SK-N-SH (cell line): ENCODE measurements around the gene SMPD1. TPM values are rescaled to one million over a fixed set of nuclear protein-coding genes. Genes with fewer than 3 reads are reported as not detected.

Source experiments
- CTCF ChIA-PET: fragments of 300-600, 350-600 bp; formaldehyde crosslinking; extraction: SDS; loops from one replicate; lab custom pipeline; 2021; lab: Yijun Ruan, JAX
- POLR2A ChIA-PET: fragments of 350-600 bp; sonication (Branson Sonifier 250); formaldehyde crosslinking; extraction: SDS; loops from one replicate; lab custom pipeline; 2020; ENCODE audit warnings: antibody characterized with exemption, inconsistent platforms; lab: Yijun Ruan, JAX
- DNase-seq: peaks from one replicate; pipeline ENCODE4 v3.0.0; 2012
- H2AFZ ChIP-seq: fragments of 200-600 bp; sonication (generic); 2 replicates; pipeline ENCODE4 v1.8.1; 2016; ENCODE audit warnings: antibody characterized with exemption, mild to moderate bottlenecking, low read depth
- H3F3A ChIP-seq: fragments of 200-600 bp; sonication (generic); replicated peaks from 2 replicates; pipeline ENCODE3; 2016; ENCODE audit warnings: antibody characterized with exemption, mild to moderate bottlenecking; ENCODE audit not compliant: insufficient read depth
- H3K27ac ChIP-seq, 2 experiments: fragments of 200-500 bp in 1 of 2; fragments of 200-600 bp in 1 of 2; sonication (Bioruptor generic) in 1 of 2; sonication (generic), shearing (Covaris generic) in 1 of 2; 2 replicates each; pipeline versions ENCODE4 v1.5.1 to v1.6.1; 2014 to 2016; ENCODE audit warnings: low read depth in 2 of 2, inconsistent platforms in 1 of 2, low read length in 1 of 2, mild to moderate bottlenecking in 1 of 2, mixed read lengths in 1 of 2
- H3K27me3 ChIP-seq: fragments of 200-600 bp; sonication (generic), shearing (Covaris generic); 2 replicates; pipeline ENCODE4 v1.6.1; 2016; ENCODE audit warnings: mixed run types; ENCODE audit not compliant: insufficient read depth
- H3K36me3 ChIP-seq, 2 experiments: fragments of 200-500 bp in 1 of 2; fragments of 200-600 bp in 1 of 2; sonication (Bioruptor generic) in 1 of 2; sonication (generic) in 1 of 2; replicated peaks in 1 of 2; 2 replicates each; pipeline versions ENCODE3 to v1.5.1; 2014 to 2016; ENCODE audit warnings: low read length in 1 of 2, mild to moderate bottlenecking in 1 of 2; ENCODE audit not compliant: insufficient read depth in 2 of 2, control insufficient read depth in 1 of 2
- H3K4me1 ChIP-seq, 2 experiments: fragments of 200-500 bp in 1 of 2; fragments of 200-600 bp in 1 of 2; sonication (Bioruptor generic) in 1 of 2; sonication (generic), shearing (Covaris generic) in 1 of 2; 2 replicates each; pipeline versions ENCODE4 v1.5.1 to v1.6.1; 2014 to 2016; ENCODE audit warnings: low read depth in 1 of 2, low read length in 1 of 2, mixed run types in 1 of 2; ENCODE audit not compliant: insufficient read depth in 2 of 2, control insufficient read depth in 1 of 2
- H3K4me2 ChIP-seq: fragments of 200-600 bp; sonication (generic), shearing (Covaris generic); 2 replicates; pipeline ENCODE4 v1.6.1; 2017; ENCODE audit warnings: mixed run types
- H3K4me3 ChIP-seq, 2 experiments: fragments of 200-500 bp in 1 of 2; fragments of 200-600 bp in 1 of 2; sonication (Bioruptor generic) in 1 of 2; sonication (generic), shearing (Covaris generic) in 1 of 2; 2 replicates each; pipeline versions ENCODE4 v1.5.1 to v1.8.1; 2014 to 2016; ENCODE audit warnings: low read depth in 2 of 2, inconsistent platforms in 1 of 2, low read length in 1 of 2, mild to moderate bottlenecking in 1 of 2, mixed read lengths in 1 of 2, moderate library complexity in 1 of 2
- H3K79me2 ChIP-seq: fragments of 200-600 bp; sonication (generic); 2 replicates; pipeline ENCODE4 v1.8.1; 2017; ENCODE audit warnings: mild to moderate bottlenecking; ENCODE audit not compliant: insufficient read depth
- H3K9ac ChIP-seq: fragments of 200-600 bp; sonication (generic); 2 replicates; pipeline ENCODE4 v1.6.1; 2017; ENCODE audit warnings: mixed run types
- H3K9me2 ChIP-seq: fragments of 200-600 bp; sonication (generic); 2 replicates; pipeline ENCODE4 v1.6.1; 2017; ENCODE audit warnings: mixed run types
- H3K9me3 ChIP-seq: fragments of 200-600 bp; sonication (generic); 2 replicates; pipeline ENCODE4 v1.6.1; 2017; ENCODE audit warnings: mixed run types, mild to moderate bottlenecking, moderate library complexity
- H4K20me1 ChIP-seq: fragments of 200-600 bp; sonication (generic); 2 replicates; pipeline ENCODE4 v1.6.1; 2017; ENCODE audit warnings: mild to moderate bottlenecking, mixed run types; ENCODE audit not compliant: insufficient read depth
- CTCF ChIP-seq: fragments of 200-600 bp; sonication (generic); IDR thresholded peaks from 2 replicates; pipeline ENCODE4 v1.6.1; 2017; ENCODE audit warnings: antibody characterized with exemption, mild to moderate bottlenecking, moderate library complexity
- FOSL2 ChIP-seq: IDR thresholded peaks from 2 replicates; pipeline ENCODE4 v1.4.0; 2012; ENCODE audit warnings: low read depth, mild to moderate bottlenecking, moderate library complexity, borderline replicate concordance
- FOXJ3 ChIP-seq: sonication (generic); formaldehyde crosslinking; IDR thresholded peaks from 2 replicates; pipeline ENCODE4 v1.5.1; 2020; ENCODE audit warnings: mild to moderate bottlenecking, missing genetic modification reagents
- MAX ChIP-seq: IDR thresholded peaks from 2 replicates; pipeline ENCODE4 v1.4.0; 2012; ENCODE audit warnings: low read depth
- MXI1 ChIP-seq: IDR thresholded peaks from 2 replicates; pipeline ENCODE4 v1.6.1; 2012; ENCODE audit warnings: mild to moderate bottlenecking, low read depth, low read length, improper control_type of control experiment
- RAD21 ChIP-seq: IDR thresholded peaks from 2 replicates; pipeline ENCODE4 v1.6.1; 2012; ENCODE audit warnings: mild to moderate bottlenecking, low read length
- RFX5 ChIP-seq: IDR thresholded peaks from 2 replicates; pipeline ENCODE4 v1.6.1; 2012; ENCODE audit warnings: mild to moderate bottlenecking, improper control_type of control experiment, low read length
- RXRA ChIP-seq: IDR thresholded peaks from 2 replicates; pipeline ENCODE4 v1.4.0; 2012; ENCODE audit warnings: low read depth, mild to moderate bottlenecking, borderline replicate concordance
- SIN3A ChIP-seq: IDR thresholded peaks from 2 replicates; pipeline ENCODE4 v1.6.1; 2012; ENCODE audit warnings: low read depth, mild to moderate bottlenecking, low read length, moderate library complexity, borderline replicate concordance
- TAF1 ChIP-seq: IDR thresholded peaks from 2 replicates; pipeline ENCODE4 v1.6.1; 2012; ENCODE audit warnings: low read depth, mild to moderate bottlenecking, low read length, moderate library complexity, borderline replicate concordance
- TEAD4 ChIP-seq: IDR thresholded peaks from 2 replicates; pipeline ENCODE4 v1.4.0; 2012; ENCODE audit warnings: mild to moderate bottlenecking, borderline replicate concordance; ENCODE audit not compliant: insufficient read depth
- WGBS: methylation state at CpG from one replicate; pipeline ENCODE4 v1.1.6; 2017; ENCODE audit warnings: low lambda C conversion rate; 5-methylcytosine and 5-hydroxymethylcytosine counted together
- polyA plus RNA-seq, 3 experiments: library from polyadenylated mRNA; depleted of rRNA; stranded (reverse); fragments of >200 nt; gene quantifications; 2 replicates each; pipeline ENCODE4 v1.2.3, GENCODE V29; 2012
- TF ChIP-seq, protein P1 (sequence below): fragments of 150-350 bp; IDR thresholded peaks from 2 replicates; pipeline ENCODE4 v1.6.1; 2016; ENCODE audit warnings: mild to moderate bottlenecking, low read depth, low read length
- TF ChIP-seq, protein P2 (sequence below): IDR thresholded peaks from 2 replicates; pipeline ENCODE4 v1.6.1; 2012; ENCODE audit warnings: mild to moderate bottlenecking, low read depth, low read length, moderate library complexity

SMPD1 gene
- polyA plus RNA-seq, 1 of the 3 experiments (the other 2 are of a cell fraction), result 69.2 TPM

GRCh38 chr11:6387811-6388599 is 2.3 kb upstream of the SMPD1 start:
- Histone ChIP-seq H3F3A (peaks cover 4% of the 10 kb centered on the region), H3K9me3 (no peaks in the 10 kb centered on the region), H3K36me3 (peaks cover 0 to 2% of the 10 kb centered on the region in 2 experiments), H3K4me2 (no peak overlapping the region), H3K9me2 (no peaks in the 10 kb centered on the region), H3K9ac (no peak overlapping the region), H3K4me1 (peaks cover 3 to 14% of the 10 kb centered on the region in 2 experiments; a peak in 2 of 4 replicates), H2AFZ (no peak overlapping the region; the same call in 1 of the 2 replicates), H3K79me2 (0 out of 2 replicates have a peak, but pooled peaks cover 9% of the 10 kb centered on the region), H3K27me3 (no peaks in the 10 kb centered on the region), H3K4me3 (no peak overlapping the region), H3K27ac (no peak overlapping the region), H4K20me1 (no peaks in the 10 kb centered on the region)
- WGBS, result 70% methylated on average over 12 of the region's 12 CpGs
- ChIA-PET CTCF (interaction anchor here (0.8 to 2.7 kb wide), 10 partner anchors 9 to 137 kb away, joined by 3 to 25 read pairs (median 4); no protein-coding TSS in a partner anchor), POLR2A (no interaction called here)
- no peak for TF ChIP-seq FOXJ3
- TF ChIP-seq RXRA, result no peak
- no peak for DNase-seq

DNA sequence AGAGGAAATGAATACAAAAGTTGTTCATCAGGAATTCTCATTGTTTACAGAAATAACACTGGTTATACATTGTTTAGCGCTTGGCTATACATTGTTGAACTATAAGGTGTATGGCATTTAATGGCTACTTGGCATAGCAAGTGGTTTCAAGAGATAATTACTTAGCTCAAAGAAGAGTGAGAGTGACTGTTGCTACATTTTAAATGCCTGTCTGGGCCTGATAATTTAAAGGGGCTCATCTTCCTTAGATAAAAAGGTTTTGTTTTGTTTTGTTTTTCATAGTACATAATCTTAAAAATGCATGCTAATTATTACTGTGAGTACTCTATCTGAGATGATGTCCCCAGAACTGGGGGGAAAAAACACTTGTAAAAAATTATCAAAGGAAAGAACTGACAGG is 1.5 kb upstream of the SMPD1 start:
- Histone ChIP-seq H3K79me2 (0 out of 2 replicates have a peak, but pooled peaks cover 9% of the 10 kb centered on the region), H3K27ac (no peak overlapping the region), H3F3A (peaks cover 4% of the 10 kb centered on the region), H3K4me1 (peaks cover 3 to 14% of the 10 kb centered on the region in 2 experiments; a peak in 2 of 4 replicates), H3K9me3 (no peaks in the 10 kb centered on the region), H3K36me3 (peaks cover 0 to 7% of the 10 kb centered on the region in 2 experiments), H3K9ac (no peak overlapping the region), H3K4me3 (no peak overlapping the region), H3K4me2 (peak overlapping the region; percentile 87; the same call in 1 of the 2 replicates), H3K9me2 (no peaks in the 10 kb centered on the region), H3K27me3 (no peaks in the 10 kb centered on the region), H4K20me1 (no peaks in the 10 kb centered on the region), H2AFZ (no peak overlapping the region; the same call in 1 of the 2 replicates)
- POLR2A ChIA-PET, result no interaction called here
- 100% methylated on average over 1 of the region's 1 CpG for WGBS
- DNase-seq, result no peak
- TF ChIP-seq MXI1, result no peak
- TF ChIP-seq, protein P1, sequence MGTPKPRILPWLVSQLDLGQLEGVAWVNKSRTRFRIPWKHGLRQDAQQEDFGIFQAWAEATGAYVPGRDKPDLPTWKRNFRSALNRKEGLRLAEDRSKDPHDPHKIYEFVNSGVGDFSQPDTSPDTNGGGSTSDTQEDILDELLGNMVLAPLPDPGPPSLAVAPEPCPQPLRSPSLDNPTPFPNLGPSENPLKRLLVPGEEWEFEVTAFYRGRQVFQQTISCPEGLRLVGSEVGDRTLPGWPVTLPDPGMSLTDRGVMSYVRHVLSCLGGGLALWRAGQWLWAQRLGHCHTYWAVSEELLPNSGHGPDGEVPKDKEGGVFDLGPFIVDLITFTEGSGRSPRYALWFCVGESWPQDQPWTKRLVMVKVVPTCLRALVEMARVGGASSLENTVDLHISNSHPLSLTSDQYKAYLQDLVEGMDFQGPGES, result no peak
- no peak for TF ChIP-seq RFX5
- TF ChIP-seq TEAD4, result no peak
- TF ChIP-seq RAD21, result no peak
- TF ChIP-seq, protein P2, sequence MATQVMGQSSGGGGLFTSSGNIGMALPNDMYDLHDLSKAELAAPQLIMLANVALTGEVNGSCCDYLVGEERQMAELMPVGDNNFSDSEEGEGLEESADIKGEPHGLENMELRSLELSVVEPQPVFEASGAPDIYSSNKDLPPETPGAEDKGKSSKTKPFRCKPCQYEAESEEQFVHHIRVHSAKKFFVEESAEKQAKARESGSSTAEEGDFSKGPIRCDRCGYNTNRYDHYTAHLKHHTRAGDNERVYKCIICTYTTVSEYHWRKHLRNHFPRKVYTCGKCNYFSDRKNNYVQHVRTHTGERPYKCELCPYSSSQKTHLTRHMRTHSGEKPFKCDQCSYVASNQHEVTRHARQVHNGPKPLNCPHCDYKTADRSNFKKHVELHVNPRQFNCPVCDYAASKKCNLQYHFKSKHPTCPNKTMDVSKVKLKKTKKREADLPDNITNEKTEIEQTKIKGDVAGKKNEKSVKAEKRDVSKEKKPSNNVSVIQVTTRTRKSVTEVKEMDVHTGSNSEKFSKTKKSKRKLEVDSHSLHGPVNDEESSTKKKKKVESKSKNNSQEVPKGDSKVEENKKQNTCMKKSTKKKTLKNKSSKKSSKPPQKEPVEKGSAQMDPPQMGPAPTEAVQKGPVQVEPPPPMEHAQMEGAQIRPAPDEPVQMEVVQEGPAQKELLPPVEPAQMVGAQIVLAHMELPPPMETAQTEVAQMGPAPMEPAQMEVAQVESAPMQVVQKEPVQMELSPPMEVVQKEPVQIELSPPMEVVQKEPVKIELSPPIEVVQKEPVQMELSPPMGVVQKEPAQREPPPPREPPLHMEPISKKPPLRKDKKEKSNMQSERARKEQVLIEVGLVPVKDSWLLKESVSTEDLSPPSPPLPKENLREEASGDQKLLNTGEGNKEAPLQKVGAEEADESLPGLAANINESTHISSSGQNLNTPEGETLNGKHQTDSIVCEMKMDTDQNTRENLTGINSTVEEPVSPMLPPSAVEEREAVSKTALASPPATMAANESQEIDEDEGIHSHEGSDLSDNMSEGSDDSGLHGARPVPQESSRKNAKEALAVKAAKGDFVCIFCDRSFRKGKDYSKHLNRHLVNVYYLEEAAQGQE, result no peak
- no peak for TF ChIP-seq TAF1
- TF ChIP-seq MAX, result no peak
- no peak for TF ChIP-seq SIN3A
- TF ChIP-seq CTCF, result no peak
- TF ChIP-seq FOSL2, result no peak
- CTCF ChIA-PET, result interaction anchor here (1.0 to 2.7 kb wide), 5 partner anchors 9 to 138 kb away, joined by 3 to 25 read pairs (median 7); no protein-coding TSS in a partner anchor
